Testis (tissue), 3 donors: Measurements from ENCODE around the gene ITIH4. TPM values are rescaled to one million over a fixed set of nuclear protein-coding genes. Genes with fewer than 3 reads are reported as not detected.

Experiments
- DNase-seq: peaks from one replicate; pipeline ENCODE4 v3.0.0-alpha.2; 2019
- H3K27ac ChIP-seq, 2 donors: fragments of 200-600 bp; sonication (generic); one replicate each; pipeline ENCODE4 v1.5.1; 2019
- H3K27me3 ChIP-seq: fragments of 200-600 bp; sonication (generic); one replicate; pipeline ENCODE4 v1.5.1; 2019
- H3K36me3 ChIP-seq: fragments of 200-600 bp; sonication (generic); one replicate; pipeline ENCODE4 v1.5.1; 2017; ENCODE audit warnings: low read depth; ENCODE audit errors: missing control alignments
- H3K4me1 ChIP-seq: fragments of 200-600 bp; sonication (generic); one replicate; pipeline ENCODE4 v1.5.1; 2019
- H3K4me3 ChIP-seq, 2 donors: fragments of 200-600 bp; sonication (generic); one replicate each; pipeline ENCODE4 v1.5.1; 2017 to 2019
- H3K9me3 ChIP-seq: fragments of 200-600 bp; sonication (generic); one replicate; pipeline ENCODE4 v1.5.1; 2017
- POLR2A ChIP-seq: fragments of 450-650 bp; IDR thresholded peaks from one replicate; pipeline ENCODE4 v1.6.1; 2017; ENCODE audit warnings: antibody characterized with exemption, mild to moderate bottlenecking, moderate library complexity
- WGBS, 2 donors: methylation state at CpG; one replicate each; pipeline ENCODE4 v1.1.5; 2018; 5-methylcytosine and 5-hydroxymethylcytosine counted together
- intact Hi-C: fragments of 100-400 bp; cut with DNase I; formaldehyde crosslinking; loops from one replicate; pipeline ENCODE4 v1.15.1; 2023; ENCODE audit warnings: low total_unique reads
- polyA plus RNA-seq: library from polyadenylated mRNA; stranded (reverse); fragments of 350-450 nt; fragmentation: Illumina TruSeq; extraction: RNeasy Lipid Tissue Mini Kit (QIAGEN cat#74804); gene quantifications from one replicate; pipeline ENCODE4 v1.2.3, GENCODE V29; 2014; ENCODE audit warnings: low read depth, low replicate concordance; ENCODE audit not compliant: insufficient read depth
- total RNA-seq, 2 donors: library from RNA; depleted of rRNA; stranded (reverse); fragments of >200 nt; gene quantifications; one replicate each; pipeline ENCODE4 v1.2.3, GENCODE V29; 2016
- TF ChIP-seq, protein P1 (sequence below), 3 experiments: fragments of 450-650 bp in 2 of 3; fragments of 200-600 bp in 1 of 3; sonication (generic) in 1 of 3; IDR thresholded peaks; one replicate each; pipeline ENCODE4 v1.5.1; 2016 to 2019; ENCODE audit warnings: antibody characterized with exemption in 3 of 3, mild to moderate bottlenecking in 2 of 3, moderate library complexity in 1 of 3

The ITIH4 gene
- total and polyA plus RNA-seq, 3 donors from 2014 or later, result 16.8 to 30.2 (median 19.9) TPM

DNA sequence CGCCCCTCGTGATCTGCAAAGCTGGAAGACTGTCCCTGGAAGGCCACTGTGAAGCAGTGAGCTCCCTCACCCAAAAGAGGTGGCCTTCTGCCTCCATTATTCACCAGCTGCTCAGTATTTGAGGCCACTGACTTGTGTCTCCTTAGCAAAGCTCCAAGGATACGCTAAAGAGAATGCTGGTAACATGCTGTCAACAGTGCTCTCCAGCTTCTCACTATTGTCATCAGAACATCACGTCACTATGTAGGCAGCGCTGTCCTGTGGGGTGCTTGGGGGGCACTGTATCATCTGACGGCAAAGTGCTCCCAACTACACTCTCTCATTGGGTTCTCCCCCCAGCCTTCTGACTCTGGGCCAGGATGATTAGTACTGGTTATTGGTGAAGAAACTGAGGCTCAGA, 14.3 kb downstream of the ITIH4 start:
- intact Hi-C loops, result no loop called here
- no peak for TF ChIP-seq POLR2A
- TF ChIP-seq, protein P1, sequence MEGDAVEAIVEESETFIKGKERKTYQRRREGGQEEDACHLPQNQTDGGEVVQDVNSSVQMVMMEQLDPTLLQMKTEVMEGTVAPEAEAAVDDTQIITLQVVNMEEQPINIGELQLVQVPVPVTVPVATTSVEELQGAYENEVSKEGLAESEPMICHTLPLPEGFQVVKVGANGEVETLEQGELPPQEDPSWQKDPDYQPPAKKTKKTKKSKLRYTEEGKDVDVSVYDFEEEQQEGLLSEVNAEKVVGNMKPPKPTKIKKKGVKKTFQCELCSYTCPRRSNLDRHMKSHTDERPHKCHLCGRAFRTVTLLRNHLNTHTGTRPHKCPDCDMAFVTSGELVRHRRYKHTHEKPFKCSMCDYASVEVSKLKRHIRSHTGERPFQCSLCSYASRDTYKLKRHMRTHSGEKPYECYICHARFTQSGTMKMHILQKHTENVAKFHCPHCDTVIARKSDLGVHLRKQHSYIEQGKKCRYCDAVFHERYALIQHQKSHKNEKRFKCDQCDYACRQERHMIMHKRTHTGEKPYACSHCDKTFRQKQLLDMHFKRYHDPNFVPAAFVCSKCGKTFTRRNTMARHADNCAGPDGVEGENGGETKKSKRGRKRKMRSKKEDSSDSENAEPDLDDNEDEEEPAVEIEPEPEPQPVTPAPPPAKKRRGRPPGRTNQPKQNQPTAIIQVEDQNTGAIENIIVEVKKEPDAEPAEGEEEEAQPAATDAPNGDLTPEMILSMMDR (IDR thresholded peaks at IDR 0.05), result no peak
- WGBS, 2 donors, result 93 to 97% methylated on average over 5 to 6 of the region's 6 CpGs
- DNase-seq, result no peak
- Histone ChIP-seq H3K9me3 (no peaks in the 10 kb centered on the region), H3K27ac (no peak overlapping the region), H3K4me1 (no peaks in the 10 kb centered on the region), H3K27me3 (no peaks in the 10 kb centered on the region), H3K36me3 (no peaks in the 10 kb centered on the region), H3K4me3 (no peak overlapping the region)

DNA sequence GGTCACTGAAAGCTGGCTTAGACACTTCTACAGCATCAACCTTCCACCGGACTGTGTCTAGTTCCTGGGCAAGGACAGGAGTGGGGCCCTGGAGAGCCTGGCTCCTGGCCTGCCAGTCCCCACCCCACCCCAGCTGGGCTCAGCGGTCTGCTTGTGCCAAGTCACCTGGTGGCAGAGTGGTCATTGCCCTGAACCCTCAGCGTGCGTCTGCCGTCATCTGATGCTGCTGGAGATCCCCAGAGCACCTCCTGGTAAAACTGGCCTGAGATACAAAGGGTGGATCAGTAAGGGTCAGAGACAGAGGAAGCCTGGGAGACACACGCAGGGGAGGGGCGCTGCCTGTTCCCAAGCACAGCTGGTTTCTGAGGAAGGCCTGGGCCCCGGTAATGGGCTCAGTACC, 16.7 kb downstream of the ITIH4 start:
- no peaks in the 10 kb centered on the region for H3K36me3 ChIP-seq
- TF ChIP-seq, protein P1 (IDR thresholded peaks at IDR 0.05), result no peak
- TF ChIP-seq POLR2A, result no peak
- H3K27me3 ChIP-seq, result no peaks in the 10 kb centered on the region
- DNase-seq, result no peak
- no peaks in the 10 kb centered on the region for H3K4me1 ChIP-seq
- H3K4me3 ChIP-seq, result no peak overlapping the region
- H3K27ac ChIP-seq, result no peak overlapping the region
- H3K9me3 ChIP-seq, result no peaks in the 10 kb centered on the region
- 76 to 92% methylated on average over 2 to 8 of the region's 8 CpGs for WGBS, 2 donors
- intact Hi-C loops, result no loop called here

DNA sequence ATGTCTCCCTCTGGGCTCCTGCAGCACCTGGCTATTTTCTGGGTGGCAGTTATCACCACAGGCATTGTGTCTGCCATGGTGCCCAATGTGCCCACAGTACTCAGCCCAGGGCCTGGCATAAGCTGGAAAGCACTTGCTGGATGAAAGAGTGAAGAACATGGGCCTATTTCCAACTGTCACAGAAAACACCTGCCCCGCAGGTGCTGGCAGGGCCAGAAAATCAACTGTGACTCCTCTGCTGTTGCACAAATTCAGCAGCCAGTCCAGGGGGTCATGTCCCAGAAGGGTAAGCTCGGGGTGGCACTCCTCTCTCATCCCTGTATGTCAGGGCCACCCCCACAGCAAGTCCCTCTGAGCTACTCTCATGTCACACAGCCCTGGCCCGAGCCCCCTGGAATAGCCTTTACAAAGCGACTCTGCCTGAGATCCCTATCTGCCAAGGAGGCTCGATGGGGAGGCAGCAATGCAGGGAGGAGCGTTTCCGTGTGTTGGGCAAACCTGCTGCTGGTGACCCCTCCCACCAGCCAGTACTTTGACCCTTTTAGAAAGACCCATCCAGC, 18.9 kb downstream of the ITIH4 start:
- H3K9me3 ChIP-seq, result no peaks in the 10 kb centered on the region
- no peaks in the 10 kb centered on the region for H3K4me1 ChIP-seq
- DNase-seq, result no peak
- WGBS, 2 donors, result 87 to 88% methylated on average over 4 to 7 of the region's 7 CpGs
- H3K27me3 ChIP-seq, result no peaks in the 10 kb centered on the region
- H3K27ac ChIP-seq, result no peak overlapping the region
- H3K4me3 ChIP-seq, result no peak overlapping the region
- TF ChIP-seq POLR2A, result no peak
- TF ChIP-seq, protein P1 (IDR thresholded peaks at IDR 0.05), result no peak
- intact Hi-C loops, result no loop called here
- H3K36me3 ChIP-seq, result no peaks in the 10 kb centered on the region

DNA sequence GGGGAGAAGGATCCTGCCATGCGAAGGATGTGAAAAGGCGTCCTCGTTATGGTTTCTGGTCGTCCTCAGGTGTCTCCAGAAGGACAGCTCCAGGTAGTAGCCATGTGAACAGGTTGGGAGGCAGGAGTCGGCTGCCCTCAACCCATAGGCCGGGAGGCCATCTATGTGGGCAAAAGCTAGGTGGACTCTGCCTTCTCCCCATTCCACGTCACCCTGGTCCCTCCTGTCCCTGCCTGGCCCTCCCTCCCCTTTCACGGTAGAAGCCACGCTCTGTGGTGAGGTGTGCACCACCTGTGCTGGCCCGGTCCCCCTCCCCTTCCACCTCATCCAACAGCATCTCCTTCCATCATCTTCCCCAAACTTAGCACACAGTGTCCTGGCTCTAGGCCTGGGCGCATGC, 19.5 kb downstream of the ITIH4 start:
- no peak overlapping the region for H3K27ac ChIP-seq
- intact Hi-C loops, result no loop called here

More for the DNA sequence above, 19.5 kb downstream of the ITIH4 start:
- H3K27me3 ChIP-seq, result no peaks in the 10 kb centered on the region
- TF ChIP-seq, protein P1 (IDR thresholded peaks at IDR 0.05), result no peak
- TF ChIP-seq POLR2A, result no peak
- no peaks in the 10 kb centered on the region for H3K9me3 ChIP-seq
- H3K4me3 ChIP-seq, result no peak overlapping the region
- no peaks in the 10 kb centered on the region for H3K4me1 ChIP-seq
- WGBS, 2 donors, result 91 to 95% methylated on average over 9 to 11 of the region's 11 CpGs
- no peaks in the 10 kb centered on the region for H3K36me3 ChIP-seq
- DNase-seq, result no peak
